Measurements from ENCODE around the gene RGPD8.
A peak's percentile ranks its signal among the peaks of the same experiment; 100 is the strongest.

Gene RGPD8

DNA sequence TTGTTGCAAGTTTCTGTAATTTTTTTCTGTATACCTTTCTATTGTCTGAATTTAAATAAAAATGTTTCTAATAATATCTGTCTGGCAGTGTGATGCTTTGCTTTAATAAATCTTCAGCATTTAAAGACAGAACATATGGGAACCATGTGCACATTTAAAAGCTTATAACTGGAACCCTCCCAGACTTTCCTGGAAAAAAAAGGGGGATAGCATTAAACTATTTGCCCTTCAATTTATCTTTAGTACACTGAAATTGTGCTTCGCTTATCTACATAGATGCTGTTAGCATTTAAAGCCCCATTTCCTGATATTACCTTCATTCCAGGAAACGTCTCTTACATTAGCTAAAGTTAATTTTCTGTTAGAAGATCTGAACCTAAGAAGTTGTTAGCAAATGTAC lies 93.5 kb downstream of the RGPD8 start:
- FAIRE-seq, result no peak
- no peak for DNase-seq (ENCODE audit: low spot score)

DNA sequence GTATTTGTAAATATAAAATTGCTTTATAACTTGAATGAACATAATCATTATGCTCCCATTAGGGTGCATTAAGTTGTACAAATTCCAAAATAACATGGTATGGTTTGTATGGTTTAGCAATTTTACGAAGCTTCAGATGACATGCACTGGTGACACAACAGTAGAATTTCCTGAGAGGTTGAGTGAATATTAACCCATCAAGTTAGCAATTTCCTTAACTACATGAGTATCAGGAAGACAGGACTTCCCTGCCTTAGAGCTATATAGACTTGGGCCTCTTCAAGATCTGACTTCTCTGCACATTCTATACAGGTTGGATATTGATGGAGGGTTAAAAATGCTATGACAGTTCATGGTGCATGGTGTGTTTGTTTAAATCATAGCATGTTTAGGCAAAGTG lies 97.8 kb downstream of the RGPD8 start:
- FAIRE-seq (peak; percentile 54), DNase-seq (ENCODE audit: low spot score) (no peak)

- no peak for DNase-seq (ENCODE audit: low spot score)
- FAIRE-seq, result no peak
Observed at GRCh38 chr2:112332123-112332696, 101.2 kb downstream of the RGPD8 start.

GRCh38 chr2:112322919-112323318 lies 110.5 kb downstream of the RGPD8 start:
- FAIRE-seq (no peak), DNase-seq (ENCODE audit: low spot score) (no peak)

DNA sequence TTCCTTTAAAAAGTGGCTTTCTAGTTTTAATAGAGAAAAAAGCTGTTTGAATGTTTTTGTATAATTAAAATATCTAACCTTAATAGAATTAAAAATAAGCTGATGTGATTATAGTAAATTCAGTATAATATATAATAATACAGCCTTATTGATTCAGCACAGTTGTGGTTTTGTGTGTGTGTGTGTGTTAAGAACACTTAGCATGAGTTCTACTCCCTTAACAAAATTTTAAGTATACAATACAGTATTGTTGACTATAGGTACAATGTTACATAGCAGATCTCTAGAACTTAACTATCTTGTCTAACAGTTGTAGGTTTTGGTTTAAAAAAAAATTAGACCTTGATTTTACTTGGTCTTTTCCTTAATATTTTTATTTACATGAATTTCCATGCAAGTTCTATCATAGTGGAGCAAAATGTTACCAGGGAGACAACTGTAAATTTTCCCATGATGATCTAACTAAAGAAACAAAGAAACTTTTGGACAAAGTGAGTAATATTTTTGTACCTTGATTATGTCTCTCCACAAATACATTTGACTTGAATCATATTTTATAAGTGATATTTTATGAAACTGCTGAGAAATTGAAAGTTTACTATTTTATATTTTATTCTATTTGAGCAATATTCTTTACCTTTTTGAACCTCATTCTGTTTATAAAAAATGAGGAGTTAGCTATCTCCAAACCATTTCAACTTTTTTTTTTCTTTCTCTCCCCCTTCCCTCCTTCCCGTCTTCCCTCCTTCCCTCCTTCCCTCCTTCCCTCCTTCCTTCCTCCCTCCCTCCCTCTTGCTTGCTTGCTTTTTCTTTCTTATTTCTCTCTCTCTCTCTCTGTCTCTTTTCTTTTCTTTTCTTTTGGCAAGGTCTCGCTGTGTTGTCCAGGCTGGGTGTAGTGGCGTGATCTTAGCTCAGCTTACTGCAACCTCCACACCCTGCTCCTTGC lies 111.8 kb downstream of the RGPD8 start:
- peak; percentile 52 for FAIRE-seq
- no peak for DNase-seq (ENCODE audit: low spot score)
